NCI-H460 (cell line): Measurements from ENCODE around the gene TTC9C. TPM values are rescaled to one million over a fixed set of nuclear protein-coding genes. Genes with fewer than 3 reads are reported as not detected.
"Not testable (repeated sequence)": the region's sequence is repeated elsewhere in the genome, so short reads cannot be mapped to it uniquely, and the experiment has no call there.

Experiments
- DNase-seq: peaks from one replicate; pipeline ENCODE4 v3.0.0-alpha.2; 2016; ENCODE audit warnings: low read depth; ENCODE audit errors: extremely low read depth
- total RNA-seq: library from RNA; depleted of rRNA; stranded (reverse); fragments of >200 nt; shearing (Covaris generic); gene quantifications from 2 replicates; pipeline ENCODE4 v1.2.3, GENCODE V29; 2014

Gene TTC9C
- total RNA-seq, 1 experiment from 2014 or later: 25.8 TPM

DNA sequence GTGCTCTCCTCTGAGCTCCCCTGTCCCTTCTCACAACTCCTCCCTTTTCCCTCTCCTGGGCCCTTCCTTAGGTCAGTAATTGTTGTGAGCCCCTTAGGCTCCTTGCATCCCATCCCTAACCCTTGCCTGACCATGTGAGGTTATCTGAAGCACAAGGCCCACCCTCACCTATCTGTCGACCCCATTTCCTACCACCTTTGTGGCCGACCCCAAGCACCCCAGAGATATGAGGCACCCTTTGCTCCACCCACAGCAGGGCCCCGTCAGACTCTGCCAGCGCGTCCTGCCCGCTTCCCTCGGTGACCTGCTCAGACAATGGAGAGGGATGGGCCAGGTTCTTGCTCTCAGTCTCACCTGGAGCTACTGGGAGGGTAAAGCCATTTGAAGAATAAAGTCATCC lies 19.5 kb upstream of the TTC9C start:
- DNase-seq: no peak

DNA sequence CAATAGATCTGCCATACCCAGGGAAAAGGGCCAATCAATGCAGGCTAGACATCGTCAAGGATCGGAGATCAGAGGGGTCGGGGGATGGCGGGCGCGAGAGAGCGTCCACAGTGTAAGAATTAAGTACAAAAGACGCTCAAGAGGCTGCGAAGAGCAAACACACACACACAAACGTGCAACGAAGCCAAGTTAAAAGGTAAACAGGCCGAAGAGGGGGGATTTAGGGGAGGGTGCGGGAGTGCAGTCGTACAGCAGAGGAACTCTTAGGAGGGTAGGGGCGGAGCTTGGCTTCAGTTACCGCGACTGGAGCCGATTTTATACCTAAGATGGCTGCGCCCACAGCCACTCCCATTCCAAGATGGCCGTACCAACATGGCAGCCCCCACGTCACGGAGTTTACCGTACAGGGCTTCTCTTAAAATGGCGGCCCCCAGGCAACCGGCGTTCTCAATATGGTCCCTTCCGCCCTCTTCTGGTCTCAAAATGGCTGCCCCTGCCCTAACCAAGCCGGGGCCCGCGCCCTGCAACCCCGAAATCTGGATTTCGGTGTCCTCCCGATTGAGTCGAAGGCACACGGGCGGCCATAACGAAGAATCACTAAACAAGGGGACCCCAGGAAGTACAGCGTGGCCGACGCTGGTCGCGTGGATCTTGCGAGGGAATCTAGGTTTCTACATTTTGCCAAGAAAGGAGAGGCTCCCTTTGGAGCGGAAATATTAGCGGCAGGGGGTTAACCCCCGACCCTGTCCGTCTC lies 18.9 kb upstream of the TTC9C start:
- DNase-seq: peak; percentile 95

- DNase-seq: no peak
These were observed 18.3 kb upstream of the TTC9C start for GRCh38 chr11:62710001-62710345.

GRCh38 chr11:62712276-62712812 lies 15.9 kb upstream of the TTC9C start:
- DNase-seq: no peak

DNA sequence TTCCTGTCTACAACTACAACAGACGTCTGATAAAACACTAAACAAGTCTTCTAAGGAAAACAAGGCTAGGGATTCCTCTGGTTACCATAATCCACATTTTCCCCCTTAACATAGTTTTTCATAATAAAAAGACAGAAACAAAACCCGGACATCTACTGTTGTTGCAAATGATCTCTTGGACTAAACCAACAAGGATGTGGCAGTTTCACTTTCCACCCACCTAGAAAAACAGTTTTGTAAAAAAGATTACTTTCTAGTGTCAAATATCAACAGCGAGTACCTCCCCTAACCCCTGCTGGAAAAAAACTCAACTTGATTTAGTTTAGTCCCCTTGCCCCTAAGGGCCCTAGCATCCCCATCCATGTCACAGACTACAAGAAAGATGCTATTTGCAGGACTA lies 15.4 kb upstream of the TTC9C start:
- no peak for DNase-seq

- no peak for DNase-seq
These were observed 14.9 kb upstream of the TTC9C start for GRCh38 chr11:62713343-62713742.

DNA sequence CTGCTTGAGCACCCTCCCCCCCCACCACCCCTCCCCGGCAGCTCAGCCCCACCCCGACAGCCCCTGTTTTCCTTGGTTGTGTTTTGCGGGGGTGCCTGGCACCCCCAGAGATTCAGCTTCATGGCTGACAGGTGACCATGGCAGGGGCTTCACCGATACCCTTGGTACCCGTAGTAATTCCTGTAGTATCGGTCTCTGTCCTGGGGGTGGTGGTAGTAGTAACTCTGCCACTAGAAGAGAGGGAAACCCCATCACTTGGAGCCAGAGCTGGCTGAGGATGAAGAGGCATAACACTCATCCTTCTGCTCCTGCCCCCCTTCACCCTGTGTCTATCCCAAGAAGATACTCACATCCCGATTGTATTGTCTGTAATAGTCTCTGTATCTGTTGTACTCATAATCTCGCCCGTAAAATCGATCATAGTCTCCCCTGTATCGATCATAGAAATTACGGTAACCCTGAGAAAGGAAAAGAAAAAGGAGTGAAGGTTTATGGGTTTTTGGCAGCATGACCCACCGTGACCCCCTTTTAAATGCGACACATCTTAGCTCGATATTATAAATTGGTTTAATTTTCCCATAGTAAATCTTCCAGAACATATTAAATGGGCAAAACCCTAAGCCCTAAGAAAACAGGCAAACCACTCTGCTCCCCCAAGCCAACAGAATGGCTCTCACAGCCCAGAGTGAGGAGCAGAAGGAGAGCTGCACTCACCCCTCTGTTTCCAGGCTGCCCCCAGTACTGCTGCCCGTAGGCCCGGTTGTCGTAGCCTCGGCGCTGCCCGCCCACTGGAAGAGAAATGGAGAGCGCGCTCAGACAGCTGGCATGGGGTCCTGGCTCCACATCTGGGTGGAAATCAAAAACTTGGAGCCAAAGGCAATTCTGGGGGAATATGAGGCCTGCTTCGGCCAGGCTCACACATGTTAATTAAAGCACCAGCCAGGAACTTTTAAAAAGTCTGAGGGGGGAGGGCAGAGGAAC lies 12.8 kb upstream of the TTC9C start:
- DNase-seq: no peak

DNA sequence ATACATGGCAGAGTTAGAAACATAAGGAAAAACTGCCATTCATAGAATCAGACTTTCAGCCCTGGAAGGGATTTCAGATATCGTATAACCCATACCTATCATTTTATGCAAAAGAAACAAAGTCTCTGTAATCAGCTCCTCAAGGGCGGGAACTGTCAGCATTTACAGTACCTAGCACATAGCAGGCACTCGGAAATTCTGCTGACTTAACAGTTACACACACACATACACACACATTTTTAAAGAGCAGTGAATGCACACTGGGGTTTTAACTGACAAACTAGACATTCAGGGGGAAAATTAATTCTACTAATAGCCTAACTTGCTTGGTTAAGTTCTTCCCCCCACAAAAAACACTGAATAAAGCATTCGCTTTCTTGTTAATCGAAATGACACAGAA lies 12.1 kb upstream of the TTC9C start:
- DNase-seq: no peak

GRCh38 chr11:62716816-62717215 lies 11.5 kb upstream of the TTC9C start:
- no peak for DNase-seq

- DNase-seq: no peak
These were observed 8.8 kb upstream of the TTC9C start for GRCh38 chr11:62719302-62719978.

GRCh38 chr11:62721994-62722393 lies 6.3 kb upstream of the TTC9C start:
- DNase-seq: no peak

- no peak for DNase-seq
These were observed 4.1 kb upstream of the TTC9C start for GRCh38 chr11:62724171-62724570.

DNA sequence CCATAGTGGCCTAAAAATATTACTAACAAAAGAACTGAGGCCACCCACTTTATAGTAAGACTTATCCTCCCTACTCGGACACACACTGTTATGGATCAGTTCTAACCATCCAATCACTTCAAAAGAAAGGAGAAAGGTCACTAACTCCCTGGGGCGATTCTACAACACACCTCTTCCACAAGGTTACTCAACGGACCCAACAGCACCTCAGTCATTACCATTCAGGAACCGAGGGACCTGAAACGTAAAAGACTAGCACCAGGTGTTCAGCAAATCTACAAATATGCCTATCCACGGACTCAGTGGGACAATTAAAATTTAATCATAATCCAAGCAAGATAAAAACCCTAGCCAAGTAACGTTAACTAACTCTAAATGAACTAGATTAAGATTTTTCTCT lies 2.6 kb upstream of the TTC9C start:
- DNase-seq: no peak

- DNase-seq: no peak
These were observed 2.0 kb upstream of the TTC9C start for GRCh38 chr11:62726156-62726914.

DNA sequence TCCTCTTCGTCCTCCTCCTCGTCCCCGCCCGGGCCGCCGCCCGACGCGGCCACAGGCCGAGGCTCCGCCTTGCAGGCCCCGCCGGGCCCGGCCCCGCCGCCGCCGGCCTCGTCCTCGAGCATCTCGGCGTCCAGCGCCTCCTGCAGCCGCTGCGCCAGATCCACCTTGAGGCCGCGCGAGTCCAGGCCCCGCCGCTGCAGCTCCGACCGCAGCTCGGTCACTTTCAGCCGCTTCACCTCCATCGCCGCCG lies 1.4 kb upstream of the TTC9C start:
- DNase-seq: no peak

- DNase-seq: peak; percentile 97
These were observed 968 bp upstream of the TTC9C start, which contains the start of gene HNRNPUL2 for GRCh38 chr11:62727165-62727871. Gene HNRNPUL2 (minus strand): TSS chr11:62727457. CDS start chr11:62727156, 301 bp downstream.

DNA sequence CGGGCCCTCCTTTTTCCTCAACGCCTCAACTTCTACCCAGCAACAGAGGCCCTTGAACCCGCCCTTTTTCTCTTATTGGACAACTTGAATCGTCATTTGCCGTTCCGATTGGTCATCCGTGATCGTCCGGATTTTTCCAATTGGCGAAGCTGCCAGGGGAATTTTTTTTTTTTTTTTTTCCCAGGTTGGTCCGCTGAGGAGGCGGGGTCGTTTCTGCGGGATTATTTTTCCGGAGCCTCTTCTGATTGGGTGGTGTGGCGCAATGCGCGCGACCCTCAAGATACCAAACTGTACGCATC lies 465 bp upstream of the TTC9C start:
- peak; percentile 96 for DNase-seq

DNA sequence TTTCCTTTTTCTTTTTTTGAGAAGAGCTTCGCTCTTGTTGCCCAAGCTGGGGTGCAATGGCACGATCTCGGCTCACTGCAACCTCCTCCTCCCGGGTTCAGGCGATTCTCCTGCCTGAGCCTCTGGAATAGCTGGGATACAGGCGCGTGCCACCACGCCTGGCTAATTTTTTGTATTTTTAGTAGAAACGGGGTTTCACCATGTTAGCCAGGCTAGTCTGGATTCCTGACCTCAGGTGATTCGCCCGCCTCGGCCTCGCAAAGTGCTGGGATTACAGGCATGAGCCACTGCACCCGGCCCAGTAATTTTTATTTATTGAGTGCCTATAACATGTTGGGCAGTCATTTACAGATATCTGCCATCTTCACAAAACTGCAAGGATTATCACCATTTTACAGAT lies 1.8 kb downstream of the TTC9C start:
- DNase-seq: not testable (repeated sequence)

DNA sequence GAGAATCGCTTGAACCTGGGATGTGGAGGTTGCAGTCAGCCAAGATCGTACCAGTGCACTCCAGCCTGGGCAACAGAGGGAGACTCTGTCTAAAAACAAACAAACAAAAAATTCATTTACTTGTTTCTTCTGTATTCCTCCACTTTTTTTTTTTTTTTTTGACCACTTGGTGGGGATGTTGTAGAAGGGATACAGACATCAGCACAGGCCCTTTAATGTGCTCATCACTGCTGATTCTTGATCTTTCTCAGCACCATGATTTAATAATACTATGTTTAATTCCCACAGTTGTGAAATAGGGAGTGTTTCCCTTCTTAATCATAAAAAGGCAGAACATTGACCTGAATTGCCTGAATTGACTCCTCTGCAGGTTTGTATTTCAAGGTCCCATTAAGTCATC lies 4.5 kb downstream of the TTC9C start:
- DNase-seq: peak; percentile 37

DNA sequence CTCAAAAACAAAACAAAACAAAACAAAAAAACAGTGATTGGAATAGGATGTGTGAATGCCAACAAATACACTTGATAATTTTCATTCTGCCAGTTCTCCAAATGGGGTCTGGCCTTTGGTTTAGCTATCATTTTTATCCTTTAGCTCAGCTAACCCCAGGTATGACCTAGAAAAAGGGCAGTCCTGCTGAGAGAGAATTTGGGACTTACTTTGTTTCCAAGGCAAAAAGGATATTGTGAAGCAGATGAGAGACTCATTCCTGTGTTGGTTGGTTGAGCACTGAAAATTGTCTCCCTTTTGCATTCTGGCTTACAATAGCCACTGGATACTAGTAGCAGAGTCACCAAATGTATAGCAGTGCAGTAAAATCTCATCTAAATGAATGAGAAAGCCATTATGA lies 8.9 kb downstream of the TTC9C start:
- no peak for DNase-seq
